Superior temporal gyrus (tissue), 1 donor: ENCODE measurements around the gene HMGXB3.
"Not testable (repeated sequence)": the region's sequence is repeated elsewhere in the genome, so short reads cannot be mapped to it uniquely, and the experiment has no call there.

Experiments
- DNase-seq: peaks from one replicate; pipeline ENCODE4 v3.0.0-alpha.2; 2016; ENCODE audit errors: extremely low spot score

HMGXB3 gene

GRCh38 chr5:150084754-150085153, 84.2 kb downstream of the HMGXB3 start:
- DNase-seq, result not testable (repeated sequence)

DNA sequence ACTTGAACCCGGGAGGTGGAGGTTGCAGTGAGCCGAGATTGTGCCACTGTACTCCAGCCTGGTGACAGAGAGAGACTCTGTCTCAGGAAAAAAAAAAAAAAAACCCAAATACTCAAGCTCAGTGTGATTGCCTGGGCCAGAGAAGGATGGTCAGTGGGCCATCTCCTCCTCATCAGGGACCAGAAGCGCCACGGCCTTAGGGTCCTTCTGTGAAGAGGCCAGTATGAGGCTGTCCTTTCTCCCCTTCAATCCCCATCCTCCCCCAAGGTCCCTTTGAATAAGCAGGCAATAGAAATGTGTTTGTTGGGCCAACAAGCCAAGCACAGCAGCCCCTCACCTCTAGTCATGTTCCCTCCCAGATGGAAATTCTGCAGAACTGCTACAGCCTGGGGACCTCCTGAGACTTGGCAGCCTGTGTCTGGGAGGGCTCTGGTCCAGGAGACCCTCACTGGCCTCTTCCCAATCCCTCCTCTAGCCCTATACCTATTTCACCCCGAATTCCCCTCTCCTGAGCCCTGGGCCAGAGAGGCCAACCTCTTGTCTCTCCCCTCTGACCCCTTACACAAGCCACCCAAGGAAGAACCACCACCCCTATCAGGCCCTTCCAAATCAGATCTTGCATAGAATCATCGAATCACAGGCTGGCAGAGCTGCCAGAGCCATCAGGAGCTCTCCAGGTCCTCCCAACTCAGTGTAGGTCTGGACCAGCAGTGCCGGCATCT, 84.8 kb downstream of the HMGXB3 start:
- DNase-seq, result no peak

DNA sequence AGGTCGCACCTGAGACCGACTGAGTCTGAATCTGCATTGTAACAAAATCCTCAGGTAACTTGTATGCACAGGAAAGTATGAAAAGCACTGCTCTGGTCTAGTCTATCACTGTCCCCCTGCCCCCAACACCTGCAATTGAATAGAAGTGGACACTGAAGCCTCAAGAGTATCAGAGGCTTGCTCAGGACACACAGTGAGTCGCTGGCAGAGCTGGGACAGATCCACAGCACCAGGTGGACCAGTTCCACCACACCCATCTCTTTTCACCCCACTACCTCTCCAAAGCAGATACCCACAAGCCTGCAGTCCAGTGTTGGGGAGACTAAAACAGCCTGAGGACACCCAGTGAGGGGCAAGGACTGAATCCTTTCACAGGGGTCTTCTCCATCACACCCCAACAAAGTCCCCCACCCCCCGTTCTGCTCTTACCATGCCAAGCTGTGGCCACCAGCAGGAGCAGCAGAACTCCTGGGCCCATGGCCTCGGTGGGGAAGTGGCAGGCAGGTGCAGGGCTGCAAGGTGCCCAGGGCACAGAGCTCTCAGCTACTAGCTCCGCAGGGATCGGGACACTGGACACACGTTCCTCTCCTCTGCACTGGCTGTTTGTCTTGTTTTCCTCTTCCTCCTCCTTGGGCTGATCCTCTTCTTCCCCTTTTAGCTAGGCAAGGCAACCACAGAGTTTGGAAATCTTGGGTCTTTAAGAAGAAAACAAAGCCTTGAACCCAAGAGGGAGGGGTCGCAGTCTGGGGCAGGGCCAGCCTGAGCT, 85.6 kb downstream of the HMGXB3 start, which contains the start of gene CSF1R:
CSF1R (minus strand) TSS at position 605 of the 766 bp plus-strand sequence; CDS start at position 478, 127 bp downstream.
- DNase-seq, result no peak

- DNase-seq, result no peak
These were observed 91.7 kb downstream of the HMGXB3 start for GRCh38 chr5:150092159-150092787.

- no peak for DNase-seq
These were observed 96.6 kb downstream of the HMGXB3 start for GRCh38 chr5:150097152-150097551.

GRCh38 chr5:150101023-150101422, 100.5 kb downstream of the HMGXB3 start:
- no peak for DNase-seq
